GM19372 (cell line): ENCODE measurements around the gene DNAH3.
"Not testable (repeated sequence)": the region's sequence is repeated elsewhere in the genome, so short reads cannot be mapped to it uniquely, and the experiment has no call there.

ENCODE experiments used
- ATAC-seq: cut with Tn5 transposase; IDR thresholded peaks from one replicate; pipeline ENCODE4 v1.9.1; 2021; ENCODE audit warnings: mild to moderate bottlenecking, low read depth, moderate library complexity; ENCODE audit not compliant: unreplicated experiment

The DNAH3 gene

DNA sequence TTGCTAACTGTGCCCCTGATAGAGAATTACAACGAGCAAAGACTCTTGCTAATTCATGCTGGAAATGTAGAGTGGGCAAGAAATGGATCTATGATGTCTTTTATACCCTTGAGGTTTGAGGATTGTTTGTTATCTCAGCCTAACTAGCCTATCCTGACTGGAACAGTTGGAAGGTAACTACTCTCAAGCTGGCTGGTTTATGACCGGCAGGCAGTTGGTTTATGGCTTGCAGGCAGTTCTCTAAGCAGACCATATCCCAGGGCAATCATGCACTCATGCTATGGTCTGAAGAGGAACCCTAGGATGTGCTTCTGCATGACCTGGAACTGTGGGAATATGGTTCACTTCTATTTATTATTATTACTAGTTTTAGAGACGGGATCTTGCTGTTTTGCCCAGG is 201.0 kb downstream of the DNAH3 start:
- no peak for ATAC-seq

- no peak for ATAC-seq
These were observed 202.2 kb downstream of the DNAH3 start for GRCh38 chr16:20948444-20948843.

DNA sequence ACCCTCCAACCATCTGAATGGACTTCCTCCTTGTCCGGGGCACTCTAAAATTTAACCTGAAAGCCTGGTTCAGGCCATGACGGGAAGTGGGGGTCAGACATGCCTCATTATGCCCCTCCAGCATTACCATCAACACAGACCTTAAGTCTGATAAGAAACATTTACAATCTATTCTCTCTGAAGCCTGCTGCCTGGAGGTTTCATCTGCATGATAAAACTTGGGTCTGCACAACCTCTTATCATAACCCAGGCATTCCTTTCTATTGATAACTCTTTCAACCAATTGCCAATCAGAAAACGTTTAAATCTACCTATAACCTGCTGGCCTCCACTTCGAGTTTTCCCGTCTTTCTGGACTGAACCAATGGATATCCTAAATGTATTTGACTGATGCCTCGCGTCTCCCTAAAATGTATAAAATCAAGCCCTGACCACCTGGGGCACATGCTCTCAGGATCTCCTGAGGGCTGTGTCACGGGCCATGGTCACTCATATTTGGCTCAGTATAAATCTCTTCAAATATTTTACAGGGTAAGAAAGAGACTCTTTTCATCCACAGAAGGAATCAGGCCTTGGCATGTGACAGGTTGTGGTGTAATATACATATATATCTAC is 204.5 kb downstream of the DNAH3 start:
- ATAC-seq, result no peak

GRCh38 chr16:20945575-20945875 is 205.1 kb downstream of the DNAH3 start:
- not testable (repeated sequence) for ATAC-seq

DNA sequence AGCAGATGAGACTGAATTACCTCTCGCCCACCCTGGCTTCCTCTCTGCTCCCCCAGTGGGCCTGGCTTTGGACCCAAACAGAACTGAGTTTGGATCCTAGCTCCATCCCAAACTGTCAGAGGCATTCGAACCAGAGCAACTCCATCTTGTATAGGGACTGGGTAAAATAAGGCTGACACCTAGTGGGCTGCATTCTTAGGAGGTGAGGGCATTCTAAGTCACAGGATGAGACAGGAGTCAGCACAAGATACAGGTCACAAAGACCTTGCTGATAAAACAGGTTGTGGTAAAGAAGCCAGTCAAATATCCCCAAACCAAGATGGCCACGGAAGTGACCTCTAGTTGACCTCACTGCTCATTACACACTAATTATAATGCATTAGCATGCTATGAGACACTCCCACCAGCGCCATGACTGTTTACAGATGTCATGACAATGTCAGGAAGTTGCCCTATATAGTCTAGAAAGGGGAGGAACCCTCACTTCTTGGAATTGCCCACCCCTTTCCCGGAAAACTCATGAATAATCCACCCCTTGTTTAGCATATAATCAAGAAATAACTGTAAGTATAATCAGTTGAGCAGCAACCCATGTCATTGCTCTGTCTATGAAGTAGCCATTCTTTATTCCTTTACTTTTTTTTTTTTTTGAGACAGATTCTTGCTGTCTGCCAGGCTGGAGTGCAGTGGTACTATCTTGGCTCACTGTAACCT is 205.6 kb downstream of the DNAH3 start:
- no peak for ATAC-seq

DNA sequence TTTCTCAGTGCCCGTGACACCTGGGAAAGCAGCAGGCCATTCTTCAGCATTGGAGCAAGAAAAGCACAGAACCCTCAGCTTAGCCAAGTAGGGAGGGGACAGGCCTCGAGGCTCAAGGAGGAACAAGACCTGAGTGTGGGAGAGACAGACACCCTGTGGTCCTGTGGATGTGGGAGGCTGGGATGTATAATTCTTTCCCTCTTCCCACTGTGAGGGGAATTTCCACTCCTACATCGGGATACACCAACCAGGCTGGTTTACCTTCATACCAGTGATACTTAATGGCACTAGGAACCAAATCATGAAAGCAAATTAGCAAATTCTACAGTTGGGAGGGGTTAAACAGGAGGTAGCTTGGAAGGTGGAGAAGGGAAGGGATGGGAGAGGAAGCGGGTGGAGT is 208.4 kb downstream of the DNAH3 start:
- no peak for ATAC-seq

DNA sequence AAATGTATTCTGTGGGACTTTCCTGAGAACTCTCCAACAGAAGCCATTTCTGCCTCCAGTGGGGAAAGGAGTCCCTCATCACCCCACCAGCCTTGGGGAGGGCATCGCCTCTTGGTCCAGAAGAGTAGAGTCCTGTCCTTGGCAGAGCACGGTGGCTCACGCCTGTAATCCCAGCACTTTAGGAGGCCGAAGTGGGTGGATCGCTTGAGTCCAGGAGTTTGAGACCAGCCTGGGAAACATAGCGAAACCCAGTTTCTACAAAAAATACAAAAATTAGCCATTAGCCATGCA is 209.1 kb downstream of the DNAH3 start:
- no peak for ATAC-seq

- no peak for ATAC-seq
These were observed 209.6 kb downstream of the DNAH3 start for GRCh38 chr16:20940871-20941635.

DNA sequence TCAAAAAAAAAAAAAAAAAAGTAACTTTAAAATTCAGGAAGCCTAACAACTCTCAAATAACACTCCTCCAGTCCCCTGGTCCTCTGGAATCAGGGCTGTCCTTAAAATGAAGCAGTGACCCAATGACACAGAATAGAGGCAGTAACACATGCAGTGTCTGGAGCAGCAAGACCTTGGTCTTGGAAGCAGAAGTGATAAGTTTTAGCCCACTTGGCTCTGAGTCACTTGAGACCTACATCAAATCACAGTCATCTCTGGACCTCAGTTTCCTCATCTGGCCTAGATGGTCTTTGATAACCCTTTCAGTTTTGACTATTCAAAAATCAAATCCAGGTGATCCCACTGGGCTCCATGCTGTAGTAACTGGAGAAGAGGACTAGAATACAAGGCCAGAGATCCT is 211.0 kb downstream of the DNAH3 start:
- ATAC-seq, result no peak

DNA sequence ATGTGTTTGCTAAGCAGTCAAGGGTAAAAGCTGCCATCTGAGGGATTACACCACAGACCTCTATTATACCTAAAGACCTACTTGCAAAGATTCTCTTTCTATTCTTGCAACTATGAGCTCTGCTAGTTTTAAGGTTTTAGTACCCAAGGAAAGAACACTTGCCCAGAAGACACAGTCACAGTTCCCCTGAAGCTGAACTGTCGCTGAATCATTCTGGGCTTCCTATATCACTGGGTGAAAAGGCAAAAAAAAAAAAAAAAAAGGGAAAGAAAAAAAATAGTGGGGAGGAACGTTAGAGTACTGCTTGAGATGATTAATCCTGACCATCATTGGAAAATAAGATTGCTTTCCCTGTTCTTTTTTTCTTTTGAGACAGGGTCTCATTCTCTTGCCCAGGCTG is 212.2 kb downstream of the DNAH3 start:
- ATAC-seq, result no peak

GRCh38 chr16:20937736-20938135 is 212.9 kb downstream of the DNAH3 start:
- ATAC-seq, result no peak

GRCh38 chr16:20933589-20933988 is 217.1 kb downstream of the DNAH3 start:
- ATAC-seq, result no peak

- ATAC-seq, result no peak
These were observed 219.5 kb downstream of the DNAH3 start for GRCh38 chr16:20931066-20931600.

- no peak for ATAC-seq
These were observed 220.3 kb downstream of the DNAH3 start for GRCh38 chr16:20930365-20930690.

DNA sequence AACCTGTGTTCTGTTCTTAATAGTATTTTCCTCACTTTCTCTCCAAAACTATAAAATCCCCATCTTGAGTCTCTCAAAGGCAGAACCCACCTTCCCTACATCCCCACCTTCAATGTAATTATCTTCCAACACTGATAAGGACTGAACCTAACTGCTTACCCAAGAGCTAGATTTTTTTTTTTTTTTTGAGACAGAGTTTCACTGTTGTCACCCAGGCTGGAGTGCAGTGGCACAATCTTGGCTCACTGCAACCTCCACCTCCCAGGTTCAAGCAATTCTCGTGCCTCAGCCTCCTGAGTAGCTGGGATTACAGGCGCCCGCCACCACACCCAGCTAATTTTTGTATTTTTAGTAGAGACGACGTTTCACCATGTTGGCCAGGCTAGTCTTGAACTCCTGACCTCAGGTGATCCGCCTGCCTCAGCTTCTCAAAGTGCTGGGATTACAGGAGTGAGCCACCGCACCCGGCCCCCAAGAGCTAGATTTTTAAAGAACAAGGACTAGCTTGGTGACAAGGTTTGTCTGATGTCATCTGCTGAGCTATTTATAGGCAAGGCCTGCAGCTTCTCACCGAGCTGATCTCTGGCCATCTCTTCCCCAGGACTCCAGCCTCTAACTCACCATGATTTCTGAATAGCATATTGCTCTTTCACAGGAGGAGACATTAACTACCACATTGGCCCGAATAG is 220.8 kb downstream of the DNAH3 start:
- not testable (repeated sequence) for ATAC-seq

DNA sequence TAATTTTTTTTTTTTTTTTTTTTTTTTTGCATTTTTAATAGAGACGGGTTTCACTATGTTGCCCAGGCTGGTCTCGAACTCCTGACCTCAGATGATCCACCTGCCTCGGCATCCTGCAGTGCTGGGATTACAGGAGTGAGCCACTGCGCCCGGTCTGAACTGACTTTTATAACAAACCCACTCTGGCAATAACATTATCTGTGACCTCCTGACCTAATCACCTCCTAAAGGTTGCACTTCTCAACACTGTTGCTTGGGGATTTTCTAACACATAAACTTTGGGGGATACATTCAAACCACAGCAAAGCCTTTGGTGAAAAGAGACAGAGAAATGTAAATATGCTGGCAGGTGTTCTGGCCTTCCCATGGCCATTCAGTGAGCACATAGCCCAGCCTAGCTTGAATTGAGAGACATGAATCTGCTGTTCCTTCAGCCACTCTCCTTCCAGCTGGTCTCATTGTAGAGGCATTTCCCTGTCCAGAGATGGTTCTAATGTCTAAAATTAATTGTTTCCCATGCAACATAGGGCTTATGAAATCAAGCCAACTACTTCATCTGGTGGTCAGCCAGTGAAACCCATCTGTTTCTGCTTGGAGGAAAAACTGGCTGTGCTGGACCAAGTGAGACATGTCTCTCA is 221.8 kb downstream of the DNAH3 start:
- ATAC-seq, result no peak

GRCh38 chr16:20925751-20926150 is 224.9 kb downstream of the DNAH3 start:
- ATAC-seq, result no peak

DNA sequence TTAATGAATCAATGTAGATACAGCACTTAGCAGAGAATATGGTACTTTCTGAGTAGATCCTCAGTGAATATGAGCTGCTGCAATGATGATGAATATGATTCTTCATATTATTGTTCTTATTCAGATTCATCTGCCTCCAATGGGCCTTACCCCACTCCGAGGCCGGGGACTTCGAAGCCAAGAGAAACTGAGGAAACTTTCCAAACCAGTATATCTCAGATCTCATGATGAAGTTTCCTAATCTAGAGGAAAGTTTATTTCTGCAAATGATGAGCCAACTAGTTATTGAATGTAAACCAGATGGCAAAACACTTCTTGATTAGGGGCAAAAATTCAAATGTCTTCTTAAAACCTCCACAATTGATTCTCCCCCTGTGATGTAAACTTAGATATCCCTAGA is 226.8 kb downstream of the DNAH3 start:
- no peak for ATAC-seq

- no peak for ATAC-seq
These were observed 229.8 kb downstream of the DNAH3 start for GRCh38 chr16:20920799-20921198.

- ATAC-seq, result no peak
These were observed 230.6 kb downstream of the DNAH3 start for GRCh38 chr16:20920091-20920490.
